Measurements from ENCODE around the gene NISCH. TPM values are rescaled to one million over a fixed set of nuclear protein-coding genes. Genes with fewer than 3 reads are reported as not detected.

Gene NISCH
- total RNA-seq, 1 experiment from 2014 or later, result 104 TPM

GRCh38 chr3:52512727-52513126, 57.3 kb downstream of the NISCH start:
- H3K79me2 ChIP-seq (ENCODE audit: insufficient read depth, low read length), result no peaks in the 10 kb centered on the region
- Mint-ChIP-seq H3K36me3 (ENCODE audit: insufficient read depth in 1 of 3, low read depth in 3 of 3) (no peaks in the 10 kb centered on the region; a peak in 1 of 7 replicates), H3K9me3 (no peaks in the 10 kb centered on the region; a peak in 1 of 5 replicates)

More at GRCh38 chr3:52512727-52513126, 57.3 kb downstream of the NISCH start:
- DNase-seq, result no peak
- no peak overlapping the region for H2BK15ac ChIP-seq (ENCODE audit: low read depth, low read length)
- no peaks in the 10 kb centered on the region for H3K4me1 ChIP-seq (ENCODE audit: insufficient read depth, low read length)
- H3K4me2 ChIP-seq (ENCODE audit: insufficient read depth, insufficient read length, low read length), result no peak overlapping the region
- no peaks in the 10 kb centered on the region for H3K79me1 ChIP-seq (ENCODE audit: insufficient read depth, low read depth, low read length, poor library complexity, severe bottlenecking)
- H3K4me3 Mint-ChIP-seq, result no peak overlapping the region
- no peak overlapping the region for H3K14ac ChIP-seq (ENCODE audit: insufficient read depth, low read length)
- TF ChIP-seq CTCF (conservative IDR thresholded peaks at IDR 0.05), result no peak
- H2BK120ac ChIP-seq (ENCODE audit: low read depth, low read length, poor library complexity, severe bottlenecking), result no peak overlapping the region
- H2AFZ ChIP-seq (ENCODE audit: low read length), result no peak overlapping the region
- H3K56ac ChIP-seq (ENCODE audit: insufficient read length, low read depth, low read length), result no peak overlapping the region
- H3K27ac Mint-ChIP-seq, result no peak overlapping the region
- no peaks in the 10 kb centered on the region for H3K27me3 ChIP-seq (ENCODE audit: insufficient read depth, low read length)
- no peak overlapping the region for H4K8ac ChIP-seq (replicated peaks; ENCODE audit: insufficient read length, low read depth, low read length)
- no peak overlapping the region for H4K91ac ChIP-seq (ENCODE audit: insufficient read length, low read depth, low read length)
- no CpG with 5 or more reads among the region's 17 CpGs for WGBS (ENCODE audit: extremely low coverage, insufficient read length, low lambda C conversion rate)
- H3T11ph ChIP-seq (ENCODE audit: low read length), result no peak overlapping the region
- H2BK5ac ChIP-seq (ENCODE audit: insufficient read length, low read length), result no peak overlapping the region
- no peak overlapping the region for H2BK12ac ChIP-seq (ENCODE audit: insufficient read length, low read depth, low read length)
- no peak overlapping the region for H3K18ac ChIP-seq (ENCODE audit: insufficient read length, low read depth, low read length)
- H3K4me1 Mint-ChIP-seq, result peaks cover 2% of the 10 kb centered on the region in 2 experiments; a peak in 2 of 4 replicates
- no peak overlapping the region for H3K9ac ChIP-seq (ENCODE audit: extremely low read depth, insufficient read length, low read length)
- H3K27ac ChIP-seq (ENCODE audit: insufficient read length, low read depth, low read length), result no peak overlapping the region
- peaks cover 3% of the 10 kb centered on the region for H4K20me1 ChIP-seq (ENCODE audit: control insufficient read depth, insufficient read depth, insufficient read length)
- no peaks in the 10 kb centered on the region for H3K9me3 ChIP-seq (ENCODE audit: control insufficient read depth, low read depth, low read length)
- no peak overlapping the region for H4K5ac ChIP-seq (ENCODE audit: insufficient read length, low read depth, low read length)
- H2AK5ac ChIP-seq (ENCODE audit: insufficient read length, low read length), result no peak overlapping the region
- H3K23ac ChIP-seq (ENCODE audit: insufficient read length, low read depth, low read length), result no peak overlapping the region
- H3K23me2 ChIP-seq (ENCODE audit: insufficient read length, low read depth, low read length, poor library complexity, severe bottlenecking), result no peaks in the 10 kb centered on the region
- no peak overlapping the region for H3K4ac ChIP-seq (ENCODE audit: low read depth, low read length)
- peaks cover 2% of the 10 kb centered on the region for H3K27me3 Mint-ChIP-seq (ENCODE audit: low read depth)
- no peak overlapping the region for H2BK20ac ChIP-seq (ENCODE audit: low read depth, low read length, poor library complexity, severe bottlenecking)

All from H9 (cell line).